ENCODE data around the gene SRGN.

- TF ChIP-seq CTCF (IDR thresholded peaks at IDR 0.05) = no peak
- TF ChIP-seq REST (IDR thresholded peaks at IDR 0.05; ENCODE audit: insufficient read depth in 1 of 2, low read depth in 2 of 2, low read length in 1 of 2) = no peak
- no peak for TF ChIP-seq POLR2AphosphoS5 (IDR thresholded peaks at IDR 0.05; ENCODE audit: low read depth, low read length)
- no peak for TF ChIP-seq SIN3A (IDR thresholded peaks at IDR 0.05; ENCODE audit: borderline replicate concordance, insufficient read depth, low read depth, low read length)
These were observed 14.1 kb upstream of the SRGN start for GRCh38 chr10:69073736-69074364.
